GM18909 (cell line): ENCODE results near the gene APBB2.

Source experiments
- ATAC-seq: cut with Tn5 transposase; IDR thresholded peaks from one replicate; pipeline ENCODE4 v1.9.1; 2021; ENCODE audit warnings: mild to moderate bottlenecking; ENCODE audit not compliant: unreplicated experiment, poor library complexity

APBB2 gene

DNA sequence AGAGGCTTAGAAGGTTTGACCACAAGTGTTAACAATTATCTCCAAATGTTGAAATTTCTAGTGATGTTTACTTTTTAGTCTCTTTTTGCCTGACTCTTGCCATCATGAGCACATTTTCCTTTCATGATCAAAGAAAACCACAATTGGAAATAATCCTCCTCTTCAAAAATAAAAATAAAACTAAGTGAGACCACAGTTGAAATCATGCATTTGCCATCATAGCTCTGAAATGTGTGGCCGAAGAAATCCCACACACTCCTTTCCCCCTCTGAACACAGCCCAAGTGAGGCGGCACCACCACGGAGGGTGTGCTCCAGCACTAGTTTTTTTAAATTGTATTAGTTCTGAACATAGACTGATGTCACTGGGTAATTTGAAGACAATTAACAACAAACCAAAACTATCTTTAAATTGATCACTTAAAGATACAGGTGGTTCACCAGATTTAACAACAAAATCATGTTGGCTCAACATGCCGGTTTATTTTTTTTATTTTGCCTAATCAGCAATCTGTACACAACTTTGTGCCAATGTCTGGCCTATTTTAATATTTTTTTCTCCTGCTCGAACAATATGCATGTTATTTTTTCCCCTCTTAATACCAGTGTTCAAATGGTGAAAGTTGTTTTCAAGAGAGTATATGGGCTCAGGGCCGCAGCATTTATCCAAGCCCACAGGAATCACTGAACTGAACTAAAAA lies 17.6 kb downstream of the APBB2 start:
- ATAC-seq: no peak

DNA sequence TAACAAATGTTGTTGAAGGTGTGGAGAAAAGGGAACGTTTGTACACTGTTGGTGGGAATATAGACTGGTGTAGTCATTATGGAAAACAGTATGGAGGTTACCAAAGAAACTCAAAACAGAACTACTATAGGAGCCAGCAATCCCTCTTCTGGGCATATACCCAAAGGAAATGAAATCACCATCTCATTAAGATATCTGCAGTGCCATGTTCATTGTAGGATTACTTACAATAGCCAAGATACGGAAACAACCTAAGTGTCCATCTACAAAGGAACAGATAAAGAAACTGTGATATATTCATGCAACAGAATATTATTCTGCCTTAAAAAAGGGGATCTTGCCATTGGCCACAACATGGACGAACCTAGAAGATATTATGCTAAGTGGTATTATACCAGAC lies 22.2 kb downstream of the APBB2 start:
- ATAC-seq: no peak

DNA sequence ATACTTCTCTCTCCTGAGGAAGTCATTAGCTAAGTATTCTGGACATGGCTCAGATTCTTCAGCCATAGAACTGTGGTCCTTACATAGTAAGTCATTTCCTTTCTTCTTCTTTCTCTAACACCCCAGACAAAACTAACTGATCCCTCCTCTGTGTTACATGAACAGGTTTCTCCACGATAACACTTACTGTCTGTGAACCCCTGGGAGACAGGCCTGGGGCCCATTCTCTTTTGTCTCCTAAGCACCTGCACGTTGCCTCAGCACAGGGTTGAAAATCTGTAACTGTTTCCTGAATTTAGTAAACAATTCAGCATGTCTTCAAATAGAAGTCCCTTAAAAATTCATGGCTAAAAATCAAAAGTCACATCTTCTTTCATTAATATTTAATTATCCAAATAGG lies 24.7 kb downstream of the APBB2 start:
- ATAC-seq: no peak

DNA sequence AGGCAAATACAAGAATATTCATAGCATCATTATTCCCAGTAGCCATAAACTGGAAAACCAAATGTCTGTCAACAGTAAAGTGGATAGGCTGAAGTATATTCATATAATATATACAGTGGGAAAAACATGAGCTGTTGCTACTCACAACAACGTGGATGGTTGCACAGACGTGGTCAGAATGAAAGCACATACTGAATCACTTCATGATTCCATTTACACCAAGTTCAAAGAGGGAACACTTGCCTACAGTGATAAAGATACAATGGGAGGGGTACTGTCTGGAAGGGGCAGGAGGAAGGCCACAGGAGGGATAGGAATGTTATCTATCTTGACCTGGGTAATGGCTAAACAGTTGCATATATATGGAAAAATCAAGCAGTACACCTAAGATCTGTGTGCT lies 25.3 kb downstream of the APBB2 start:
- no peak for ATAC-seq

DNA sequence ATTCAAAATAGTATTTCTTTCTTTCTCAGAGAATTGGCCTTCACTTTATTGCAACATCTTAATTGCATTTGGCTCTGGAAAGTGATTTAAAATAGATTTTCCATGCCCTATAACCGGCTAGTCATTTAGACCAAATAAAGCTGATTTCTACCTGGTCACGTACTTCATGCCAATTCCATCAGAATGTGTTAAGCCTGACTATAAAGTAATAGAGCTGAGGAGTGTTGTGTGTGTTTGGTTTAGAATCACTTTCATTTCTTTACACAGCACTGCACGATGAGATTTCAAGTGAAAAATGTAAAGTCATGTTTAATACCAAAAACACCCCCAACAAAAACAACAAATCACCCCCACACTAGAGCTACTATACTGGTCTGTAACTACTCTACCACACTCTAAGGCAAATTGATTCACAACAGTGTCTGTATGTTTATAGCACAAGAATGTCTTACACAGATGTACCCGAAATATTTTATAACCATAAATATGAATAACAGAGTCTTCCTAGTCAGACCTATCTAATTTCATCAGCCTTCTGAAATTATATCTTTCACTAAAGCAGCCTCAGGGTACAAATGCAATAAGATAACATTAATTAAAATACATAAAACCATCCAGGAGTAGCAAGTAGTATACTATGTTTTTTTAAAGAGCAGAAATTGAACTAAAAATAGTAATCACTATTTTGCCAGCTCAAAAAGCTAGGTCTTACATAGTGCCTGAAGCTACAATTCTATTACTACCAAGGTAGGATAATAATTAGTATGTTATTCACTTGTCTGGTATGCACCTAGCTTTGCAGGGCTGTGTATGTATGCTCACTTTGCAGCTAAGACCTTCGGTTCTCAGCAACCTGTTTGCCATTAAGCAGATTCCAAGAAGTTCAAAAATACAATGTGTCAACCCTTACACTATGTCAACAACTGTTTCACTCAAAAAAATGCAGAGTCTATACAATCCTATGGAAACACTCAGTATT lies 28.4 kb downstream of the APBB2 start:
- ATAC-seq: no peak

DNA sequence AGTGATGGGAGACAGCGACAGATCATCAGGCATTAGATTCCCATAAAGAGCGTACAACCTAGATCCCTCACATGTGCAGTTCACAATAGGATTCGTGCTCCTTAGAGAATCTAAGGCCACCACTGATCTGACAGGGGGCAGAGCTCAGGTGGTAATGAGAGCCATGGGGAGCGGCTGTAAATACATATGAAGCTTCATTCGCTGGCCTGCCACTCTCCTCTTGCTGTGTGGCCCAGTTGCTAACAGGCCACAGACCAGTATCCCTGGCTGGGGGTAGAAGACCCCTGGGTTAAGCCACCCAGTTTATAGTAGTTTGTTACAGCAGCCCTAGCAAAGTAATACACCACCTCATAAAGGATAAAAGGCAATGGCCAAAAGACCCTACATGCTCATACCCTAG lies 30.3 kb downstream of the APBB2 start:
- no peak for ATAC-seq

DNA sequence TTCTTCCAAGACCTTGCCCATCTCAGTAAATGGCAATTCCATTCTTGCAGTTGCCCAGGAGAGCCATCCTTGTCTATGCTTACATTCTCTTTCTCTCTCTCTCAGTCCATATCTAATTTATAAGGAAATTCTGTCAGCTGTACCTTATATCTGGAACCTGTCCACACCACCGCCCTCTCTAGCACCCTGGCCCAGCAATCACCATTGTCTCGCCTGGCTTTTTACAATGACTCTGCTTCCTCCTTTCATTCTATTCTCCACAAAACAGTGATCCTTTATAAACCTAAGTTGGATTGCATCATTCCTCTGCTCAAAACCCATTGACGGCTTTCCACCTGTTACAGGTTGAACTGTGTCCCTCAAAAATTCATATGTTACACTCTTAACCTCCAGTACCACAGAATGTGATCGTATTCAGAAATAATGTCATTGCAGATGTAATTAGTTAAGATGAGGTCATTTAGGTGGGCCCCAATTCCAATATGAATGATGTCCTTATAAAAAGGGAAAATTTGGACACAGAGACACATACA lies 31.3 kb downstream of the APBB2 start:
- no peak for ATAC-seq

DNA sequence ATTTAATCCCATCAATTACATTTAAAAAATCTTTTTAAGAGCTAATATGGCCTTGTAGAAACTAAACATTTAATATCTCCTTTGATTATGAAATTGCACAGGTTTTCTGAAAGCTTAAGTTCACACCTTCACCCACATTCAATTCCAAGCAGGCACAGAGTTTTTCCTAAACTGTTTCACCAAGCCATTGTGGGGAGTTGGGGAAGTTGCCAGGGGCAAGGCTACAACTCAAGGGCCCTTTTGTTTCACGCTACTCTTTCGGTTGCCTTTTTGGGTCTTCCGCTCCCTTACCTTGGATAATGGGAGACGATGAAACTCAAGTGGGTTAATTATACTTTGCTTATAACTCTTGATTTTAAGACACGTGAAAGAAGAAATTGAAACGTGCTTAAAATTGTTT lies 33.3 kb downstream of the APBB2 start:
- no peak for ATAC-seq

DNA sequence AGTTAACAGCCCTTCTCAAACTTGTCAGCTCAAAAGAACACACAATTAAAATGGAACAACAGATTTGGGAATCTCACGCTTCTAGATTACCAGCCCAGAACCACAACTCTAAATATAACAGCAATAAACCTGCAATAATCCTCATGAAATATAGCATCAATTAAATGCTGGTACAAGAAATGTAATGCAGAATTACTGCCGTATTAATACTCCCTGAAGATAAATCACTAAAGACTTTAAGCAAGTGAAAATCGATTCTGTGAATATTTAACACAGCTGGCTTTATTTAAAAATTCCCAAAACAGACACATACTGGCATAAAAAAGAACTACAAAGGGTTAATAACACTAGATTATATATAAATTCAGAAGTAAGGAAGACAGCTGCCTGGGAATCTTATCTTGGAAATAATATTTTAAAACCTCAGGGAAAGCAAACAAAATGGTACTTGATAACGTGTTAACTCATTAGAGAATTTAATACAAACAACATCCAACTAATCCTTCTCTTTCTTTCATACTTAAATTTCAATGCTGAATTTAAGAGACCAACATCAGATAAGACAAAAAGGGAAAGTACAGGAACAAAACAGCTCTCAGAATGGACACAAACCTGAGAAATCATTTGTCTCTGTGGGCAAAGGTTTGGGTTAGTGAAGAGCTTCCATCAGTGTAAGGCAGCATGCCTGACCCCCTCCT lies 34.7 kb downstream of the APBB2 start:
- no peak for ATAC-seq

DNA sequence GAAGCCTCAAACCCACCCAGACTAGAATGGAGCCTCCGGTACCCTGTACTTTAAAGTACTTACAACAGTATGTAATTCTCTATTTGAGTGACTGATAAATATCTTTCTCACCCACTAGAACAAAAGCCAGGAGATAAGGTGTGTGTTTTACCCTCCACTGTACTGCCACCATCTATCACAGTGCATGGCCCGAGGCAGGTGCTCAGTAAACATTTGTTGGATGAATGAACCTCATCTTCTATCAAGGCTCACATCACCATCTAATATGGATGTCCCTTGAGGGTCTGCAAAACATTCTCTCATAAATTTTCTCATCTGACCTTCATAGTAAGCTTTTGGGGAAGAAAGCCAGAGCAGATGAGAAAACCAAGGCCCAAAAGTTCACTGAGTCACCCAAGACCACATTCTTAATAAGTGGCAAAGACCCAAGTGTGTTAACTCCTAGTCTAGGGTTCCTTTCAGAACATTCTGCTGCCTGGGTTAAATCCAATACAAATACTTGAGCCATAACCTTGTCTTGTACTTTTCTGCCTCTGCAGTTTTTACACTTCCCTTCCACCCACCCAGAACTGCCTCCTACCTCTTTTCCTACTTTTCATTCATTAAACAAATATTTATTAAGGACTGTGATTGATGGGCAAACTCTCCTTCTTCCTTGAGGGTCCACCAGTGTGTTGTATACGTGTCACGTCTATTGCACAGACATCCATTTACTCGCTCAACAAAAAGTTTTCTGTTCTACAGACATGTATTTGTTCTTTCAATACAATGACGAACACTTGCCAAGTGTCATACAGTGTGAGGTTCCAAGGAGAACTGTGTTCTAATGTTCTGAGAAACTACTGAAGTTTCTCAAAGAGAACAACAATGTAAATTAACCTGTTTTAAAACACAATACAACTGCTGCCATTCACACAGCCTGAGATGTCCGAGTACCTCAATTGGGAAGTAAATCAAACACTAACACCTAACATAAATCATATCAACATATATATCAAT lies 35.7 kb downstream of the APBB2 start:
- no peak for ATAC-seq

DNA sequence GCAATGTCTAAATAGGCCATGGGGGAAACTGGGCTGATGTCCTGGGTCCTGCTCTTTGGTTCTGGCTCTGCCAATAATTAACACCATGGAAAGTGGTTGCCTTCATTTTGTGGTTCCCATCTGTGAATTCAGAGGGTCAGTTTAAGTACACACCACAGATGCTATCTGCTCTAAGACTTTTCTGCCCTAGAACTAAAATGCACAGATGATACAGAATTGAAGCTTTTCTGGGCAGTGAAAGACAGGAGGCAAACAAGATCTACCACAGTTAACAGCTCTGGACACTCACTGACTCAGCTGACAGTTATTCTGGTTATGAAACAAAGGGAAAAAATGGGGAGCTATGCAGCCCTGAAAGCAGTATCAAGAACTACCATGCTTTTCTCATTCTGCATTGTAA lies 37.3 kb downstream of the APBB2 start:
- ATAC-seq: peak; percentile 64

DNA sequence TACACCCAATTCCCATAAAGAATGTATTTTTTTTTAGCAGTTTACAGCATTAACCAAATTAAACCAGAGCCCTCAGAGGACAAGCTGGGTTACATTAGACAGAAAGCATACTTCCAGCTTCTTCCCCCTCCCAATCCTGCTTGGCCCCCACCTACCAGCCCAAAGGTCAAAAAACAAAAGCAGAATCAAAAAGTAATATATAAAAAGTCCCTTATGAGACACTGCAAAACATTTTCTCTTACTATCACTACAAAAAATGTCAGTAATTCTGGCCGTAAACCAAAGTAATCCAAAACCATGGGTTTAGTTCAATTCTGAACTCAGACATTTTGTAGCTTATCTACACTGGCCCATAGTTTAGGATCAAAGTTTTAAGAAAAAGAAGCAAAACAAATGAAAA lies 38.0 kb downstream of the APBB2 start:
- ATAC-seq: no peak

DNA sequence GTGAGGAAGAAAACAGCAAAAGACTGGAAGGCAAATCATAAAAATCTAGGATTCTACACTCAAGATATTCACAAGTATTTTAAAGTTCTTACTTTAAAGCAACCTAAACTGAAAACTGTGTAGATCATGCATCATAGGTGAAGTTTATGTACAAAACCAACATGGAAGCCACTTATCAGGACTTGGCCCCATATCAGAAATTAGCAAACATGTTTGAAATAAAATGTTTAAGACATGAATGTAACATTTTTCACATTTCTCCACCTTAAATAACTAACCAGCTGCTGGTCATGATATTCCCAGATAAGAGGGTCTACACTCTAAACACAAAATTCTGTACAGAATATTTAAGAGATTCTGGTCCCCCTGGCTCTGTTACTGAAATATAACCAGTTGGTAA lies 38.5 kb downstream of the APBB2 start:
- ATAC-seq: no peak

DNA sequence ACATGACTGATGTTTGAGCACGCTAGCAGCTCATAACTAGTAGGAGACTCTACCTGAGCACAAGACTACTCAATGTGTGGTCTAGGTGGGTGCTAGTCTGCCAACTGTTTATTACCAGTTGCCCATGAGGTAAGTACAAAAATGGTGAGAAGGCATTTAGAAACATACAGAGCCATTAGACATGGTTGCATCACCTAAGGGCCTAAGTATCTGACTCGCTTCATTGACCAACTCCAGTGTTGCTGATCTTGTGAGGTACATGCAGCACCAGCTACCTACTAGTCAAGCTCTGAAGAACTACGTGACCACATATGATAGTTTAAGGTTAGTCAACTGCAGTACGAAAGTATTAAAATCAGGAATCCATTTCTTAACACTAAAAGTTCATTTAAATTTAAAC lies 39.9 kb downstream of the APBB2 start:
- no peak for ATAC-seq

DNA sequence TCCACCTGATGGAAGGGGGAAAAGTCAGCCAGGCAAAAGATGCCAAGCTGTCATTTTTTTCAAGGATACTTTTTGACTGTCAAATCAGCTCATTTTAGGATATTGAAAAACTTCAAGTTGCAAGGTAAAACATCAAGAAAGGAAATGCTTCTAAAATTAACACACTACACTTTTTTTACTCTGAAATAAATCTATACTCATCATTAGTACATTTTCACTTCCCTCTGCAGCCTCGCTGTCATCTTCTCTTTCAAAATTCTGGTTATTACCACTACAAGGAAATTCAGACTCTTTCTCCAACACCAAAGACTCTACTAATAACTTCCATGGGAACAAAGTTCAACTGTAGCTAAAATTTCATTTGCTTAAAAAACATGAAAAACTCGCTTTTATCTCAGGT lies 41.6 kb downstream of the APBB2 start:
- ATAC-seq: no peak

DNA sequence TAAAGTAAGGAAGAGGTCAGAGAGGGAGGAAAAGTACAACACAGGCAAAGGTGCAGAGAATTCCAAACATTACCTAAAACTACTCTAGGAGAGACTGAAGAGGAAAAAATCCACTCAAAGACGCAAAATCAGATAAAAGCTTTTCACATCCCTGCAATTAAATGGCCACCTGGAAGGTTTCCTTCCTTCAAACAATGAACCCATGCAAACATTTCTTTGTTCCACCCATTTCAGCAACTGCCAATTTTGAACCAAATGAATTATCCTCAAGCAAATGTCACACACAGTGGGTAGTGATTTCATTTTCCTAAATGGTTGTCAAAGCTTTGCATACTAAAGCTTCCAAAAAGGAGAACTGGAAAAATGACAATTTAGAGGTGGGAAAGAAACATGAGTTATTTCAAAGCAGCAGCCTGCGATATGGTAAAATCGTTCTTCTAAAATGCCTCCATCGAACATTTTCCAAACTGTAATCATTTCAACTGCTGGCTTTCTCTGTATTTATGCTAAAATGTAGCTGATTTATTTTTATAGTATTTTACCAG lies 45.0 kb downstream of the APBB2 start:
- ATAC-seq: no peak

DNA sequence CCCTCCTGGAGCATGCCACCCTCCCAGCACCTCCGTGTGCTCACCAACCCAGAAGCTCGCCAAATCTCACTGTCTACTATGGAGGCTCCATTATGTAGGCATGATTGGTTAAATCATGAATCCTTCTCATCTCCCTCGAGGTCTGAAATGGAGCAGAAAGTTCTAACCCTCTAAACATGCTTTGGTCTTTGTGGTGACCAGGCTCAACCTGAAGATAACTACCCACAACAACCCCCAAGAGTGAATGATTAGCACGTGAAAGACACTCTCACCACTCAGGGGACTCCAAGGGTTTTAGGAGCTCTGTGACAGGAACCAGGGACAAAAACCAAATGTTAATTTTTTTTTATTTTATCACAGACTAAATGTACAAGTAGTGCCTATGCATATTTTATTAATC lies 47.2 kb downstream of the APBB2 start:
- no peak for ATAC-seq

DNA sequence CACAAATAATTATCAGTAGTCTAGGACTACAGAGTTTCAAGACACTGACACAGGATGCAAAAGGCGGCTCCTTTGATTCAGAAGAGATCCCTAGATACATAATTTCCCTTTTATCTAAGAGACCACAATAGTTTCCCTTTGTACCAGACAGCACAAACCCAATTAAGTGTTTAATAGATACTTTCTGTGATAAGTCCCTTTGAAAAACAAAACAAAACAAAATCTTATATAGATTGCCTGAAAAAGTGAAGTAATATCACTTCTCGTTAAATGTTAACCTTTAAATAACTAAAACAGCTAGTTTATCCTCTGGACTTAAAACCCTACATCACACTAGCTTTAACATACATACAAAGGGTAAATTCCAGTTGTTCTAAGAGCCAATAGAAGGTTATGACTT lies 49.9 kb downstream of the APBB2 start:
- no peak for ATAC-seq

DNA sequence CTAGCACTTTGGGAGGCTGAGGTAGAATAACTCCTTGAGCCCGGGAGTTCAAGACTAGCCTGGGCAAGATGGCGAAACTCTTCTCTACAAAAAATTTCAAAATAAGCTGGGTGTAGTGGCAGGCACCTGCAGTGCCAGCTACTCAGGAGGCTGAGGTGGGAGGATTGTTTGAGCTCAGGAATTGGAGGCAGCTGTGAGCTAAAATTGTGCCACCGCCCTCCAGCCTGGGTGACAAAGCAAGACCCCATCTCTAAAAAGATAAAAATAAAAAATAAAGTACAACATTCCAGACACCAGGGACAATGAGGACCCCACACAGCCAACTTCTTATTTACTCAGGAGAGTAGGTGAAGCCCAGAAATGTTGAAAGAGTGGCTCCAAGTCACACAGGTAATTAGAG lies 53.0 kb downstream of the APBB2 start:
- no peak for ATAC-seq
